OCI-LY1 (cell line): ENCODE results near the gene HSF2BP.

ENCODE experiments used
- H2AFZ ChIP-seq: fragments of 200-600 bp; sonication (generic), shearing (Covaris generic); 2 replicates; pipeline ENCODE4 v1.6.0; 2014; ENCODE audit warnings: antibody characterized with exemption, mild to moderate bottlenecking, low read length
- H3F3A ChIP-seq: fragments of 200-600 bp; sonication (generic), shearing (Covaris generic); 2 replicates; pipeline ENCODE4 v1.6.0; 2014; ENCODE audit warnings: mild to moderate bottlenecking, antibody characterized with exemption, low read length, moderate library complexity; ENCODE audit not compliant: insufficient read depth
- H3K27ac ChIP-seq: fragments of 200-600 bp; sonication (generic); 2 replicates; pipeline ENCODE4 v1.5.1; 2014; ENCODE audit warnings: low read length, mixed run types, mild to moderate bottlenecking, low read depth; ENCODE audit not compliant: poor library complexity, severe bottlenecking
- H3K27me3 ChIP-seq: fragments of 200-600 bp; sonication (generic); 2 replicates; pipeline ENCODE4 v1.6.0; 2014; ENCODE audit warnings: antibody characterized with exemption, mild to moderate bottlenecking, low read length, moderate library complexity; ENCODE audit not compliant: insufficient read depth
- H3K36me3 ChIP-seq: fragments of 200-600 bp; sonication (generic); 2 replicates; pipeline ENCODE4 v1.6.1; 2014; ENCODE audit warnings: mild to moderate bottlenecking, antibody characterized with exemption, low read length, moderate library complexity, mixed read lengths; ENCODE audit not compliant: insufficient read depth
- H3K4me1 ChIP-seq: fragments of 200-600 bp; sonication (generic); 2 replicates; pipeline ENCODE4 v1.5.1; 2014; ENCODE audit warnings: mild to moderate bottlenecking, low read length, moderate library complexity; ENCODE audit not compliant: insufficient read depth, severe bottlenecking
- H3K4me2 ChIP-seq: fragments of 200-600 bp; sonication (generic), shearing (Covaris generic); 2 replicates; pipeline ENCODE4 v1.6.1; 2014; ENCODE audit warnings: low read length
- H3K4me3 ChIP-seq: fragments of 200-600 bp; sonication (generic); 2 replicates; pipeline ENCODE4 v1.5.1; 2014; ENCODE audit warnings: low read length, low read depth, mild to moderate bottlenecking, mixed read lengths; ENCODE audit not compliant: poor library complexity, severe bottlenecking
- H3K79me2 ChIP-seq: fragments of 200-600 bp; shearing (Covaris generic); 2 replicates; pipeline ENCODE4 v1.6.1; 2016; ENCODE audit warnings: mixed run types, low read length, mixed read lengths; ENCODE audit not compliant: insufficient read depth
- H3K9ac ChIP-seq: fragments of 200-600 bp; sonication (generic), shearing (Covaris generic); 2 replicates; pipeline ENCODE4 v1.6.1; 2014; ENCODE audit warnings: mild to moderate bottlenecking, low read length, mixed read lengths
- H3K9me2 ChIP-seq: fragments of 200-600 bp; sonication (generic), shearing (Covaris generic); 2 replicates; pipeline ENCODE4 v1.6.1; 2014; ENCODE audit warnings: low read depth, mild to moderate bottlenecking, low read length, mixed read lengths
- H3K9me3 ChIP-seq: fragments of 200-600 bp; shearing (Covaris generic); 2 replicates; pipeline ENCODE4 v1.6.1; 2014; ENCODE audit warnings: low read length, mixed read lengths
- H4K20me1 ChIP-seq: fragments of 200-600 bp; sonication (generic), shearing (Covaris generic); 2 replicates; pipeline ENCODE4 v1.6.0; 2016; ENCODE audit warnings: mild to moderate bottlenecking, low read length; ENCODE audit not compliant: insufficient read depth
- EZH2 ChIP-seq: fragments of 200-600 bp; sonication (generic), shearing (Covaris generic); IDR thresholded peaks from 2 replicates; pipeline ENCODE4 v1.8.0; 2017; ENCODE audit warnings: borderline replicate concordance, mixed run types, mild to moderate bottlenecking, antibody characterized with exemption, low read length, moderate library complexity, mixed read lengths
- TF ChIP-seq, protein P1 (sequence below): fragments of 200-600 bp; sonication (generic), shearing (Covaris generic); IDR thresholded peaks from 2 replicates; pipeline ENCODE4 v1.5.1; 2017; ENCODE audit warnings: mild to moderate bottlenecking, antibody characterized with exemption, low read length, moderate library complexity, mixed read lengths

The HSF2BP gene

DNA sequence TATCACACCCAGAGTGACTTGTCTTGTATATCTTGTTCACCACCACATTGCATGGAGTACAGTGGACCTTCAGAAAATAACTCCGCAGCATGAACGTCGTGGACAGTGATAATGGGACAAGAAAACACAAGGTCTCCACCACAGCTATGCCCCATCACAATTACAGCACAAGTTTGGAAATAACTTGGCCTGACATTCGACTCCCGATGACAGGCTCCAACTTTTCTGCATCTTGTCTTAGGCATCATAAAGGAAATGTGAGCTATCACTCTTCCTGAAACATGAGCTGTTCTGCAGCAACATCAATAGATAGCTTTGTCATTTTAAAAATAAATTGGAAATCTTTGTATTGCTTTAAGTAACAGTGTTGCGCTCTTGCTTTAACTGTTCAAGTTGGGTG lies 3.0 kb upstream of the HSF2BP start:
- H3K4me2 ChIP-seq = no peak overlapping the region
- peaks cover 72% of the 10 kb centered on the region for H3K79me2 ChIP-seq
- H3K9ac ChIP-seq = no peak overlapping the region
- H3K36me3 ChIP-seq = peaks cover 62% of the 10 kb centered on the region
- H3K9me2 ChIP-seq = no peaks in the 10 kb centered on the region
- H3F3A ChIP-seq = no peaks in the 10 kb centered on the region
- H3K4me1 ChIP-seq = peaks cover 19% of the 10 kb centered on the region
- H3K9me3 ChIP-seq = no peaks in the 10 kb centered on the region
- H3K4me3 ChIP-seq = no peak overlapping the region
- no peak overlapping the region for H2AFZ ChIP-seq
- H3K27me3 ChIP-seq = no peaks in the 10 kb centered on the region
- no peak overlapping the region for H3K27ac ChIP-seq
- TF ChIP-seq, protein P1, sequence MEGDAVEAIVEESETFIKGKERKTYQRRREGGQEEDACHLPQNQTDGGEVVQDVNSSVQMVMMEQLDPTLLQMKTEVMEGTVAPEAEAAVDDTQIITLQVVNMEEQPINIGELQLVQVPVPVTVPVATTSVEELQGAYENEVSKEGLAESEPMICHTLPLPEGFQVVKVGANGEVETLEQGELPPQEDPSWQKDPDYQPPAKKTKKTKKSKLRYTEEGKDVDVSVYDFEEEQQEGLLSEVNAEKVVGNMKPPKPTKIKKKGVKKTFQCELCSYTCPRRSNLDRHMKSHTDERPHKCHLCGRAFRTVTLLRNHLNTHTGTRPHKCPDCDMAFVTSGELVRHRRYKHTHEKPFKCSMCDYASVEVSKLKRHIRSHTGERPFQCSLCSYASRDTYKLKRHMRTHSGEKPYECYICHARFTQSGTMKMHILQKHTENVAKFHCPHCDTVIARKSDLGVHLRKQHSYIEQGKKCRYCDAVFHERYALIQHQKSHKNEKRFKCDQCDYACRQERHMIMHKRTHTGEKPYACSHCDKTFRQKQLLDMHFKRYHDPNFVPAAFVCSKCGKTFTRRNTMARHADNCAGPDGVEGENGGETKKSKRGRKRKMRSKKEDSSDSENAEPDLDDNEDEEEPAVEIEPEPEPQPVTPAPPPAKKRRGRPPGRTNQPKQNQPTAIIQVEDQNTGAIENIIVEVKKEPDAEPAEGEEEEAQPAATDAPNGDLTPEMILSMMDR = no peak
- TF ChIP-seq EZH2 = no peak
- no peaks in the 10 kb centered on the region for H4K20me1 ChIP-seq

DNA sequence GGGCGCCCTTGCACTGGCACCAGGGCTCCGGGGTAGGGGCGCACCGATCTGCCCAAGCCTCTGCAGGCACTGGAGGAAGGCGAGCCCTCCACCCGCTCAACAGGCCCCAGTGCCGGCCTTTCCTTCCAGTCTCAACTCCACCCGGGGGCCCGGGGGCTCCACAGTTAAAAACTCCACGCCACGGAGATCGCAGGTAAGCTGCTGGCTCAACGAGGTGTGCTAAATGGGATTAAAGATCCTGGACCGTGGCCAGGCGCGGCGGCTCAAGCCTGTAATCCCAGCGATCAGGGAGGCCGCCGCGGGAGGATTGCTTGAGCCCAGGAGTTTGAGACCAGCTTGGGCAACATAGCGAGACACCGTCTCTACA lies 536 bp downstream of the HSF2BP start:
- no peaks in the 10 kb centered on the region for H4K20me1 ChIP-seq
- no peaks in the 10 kb centered on the region for H3K9me3 ChIP-seq
- TF ChIP-seq, protein P1 = no peak
- no peak for TF ChIP-seq EZH2
- H3K4me2 ChIP-seq = peak overlapping the region; percentile 72; the same call in 1 of the 2 replicates
- peaks cover 28% of the 10 kb centered on the region for H3K36me3 ChIP-seq
- no peak overlapping the region for H3K27ac ChIP-seq
- H3F3A ChIP-seq = no peaks in the 10 kb centered on the region
- H3K79me2 ChIP-seq = peaks cover 37% of the 10 kb centered on the region
- H3K4me3 ChIP-seq = peak overlapping the region; percentile 84
- no peaks in the 10 kb centered on the region for H3K27me3 ChIP-seq
- H3K9me2 ChIP-seq = no peaks in the 10 kb centered on the region
- peak overlapping the region; percentile 98; the same call in 1 of the 2 replicates for H3K9ac ChIP-seq
- no peak overlapping the region for H2AFZ ChIP-seq
- H3K4me1 ChIP-seq = peaks cover 19% of the 10 kb centered on the region

DNA sequence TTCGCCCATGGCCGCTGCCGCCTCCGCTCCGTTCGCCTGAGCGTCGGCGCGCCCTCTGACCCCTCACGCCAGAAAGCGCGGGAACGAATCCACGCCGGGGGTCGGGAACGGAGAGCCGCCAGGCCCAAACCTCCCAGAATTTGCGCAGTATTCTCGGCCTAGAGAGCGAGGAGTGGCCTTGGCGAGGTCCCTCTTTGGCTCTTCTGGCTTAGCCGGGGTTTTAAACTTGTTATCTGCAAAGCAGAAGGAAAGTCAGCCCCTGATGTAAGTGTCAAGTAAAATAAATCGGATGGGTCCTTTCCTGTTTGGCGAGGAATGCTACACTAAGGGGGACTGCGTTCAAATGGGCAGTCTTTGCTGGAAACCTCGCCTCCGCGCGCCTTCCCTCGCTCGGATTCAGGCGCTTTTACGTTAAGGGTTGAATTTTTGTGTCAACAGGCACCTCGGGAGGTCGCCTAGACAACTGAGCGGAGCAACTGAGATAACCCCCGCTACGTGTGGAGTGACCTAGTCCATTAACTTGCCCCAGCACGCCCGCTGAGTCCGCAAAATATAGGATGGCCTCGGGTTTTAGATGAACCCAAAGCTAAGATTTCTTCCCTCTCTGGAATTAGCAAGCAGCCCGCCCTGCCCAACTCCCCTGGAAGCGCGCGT lies 1.1 kb downstream of the HSF2BP start:
- H3K27ac ChIP-seq = no peak overlapping the region
- H3F3A ChIP-seq = no peaks in the 10 kb centered on the region
- H3K4me2 ChIP-seq = no peak overlapping the region
- TF ChIP-seq EZH2 = no peak
- TF ChIP-seq, protein P1 = no peak
- peaks cover 24% of the 10 kb centered on the region for H3K36me3 ChIP-seq
- H3K4me1 ChIP-seq = peaks cover 19% of the 10 kb centered on the region
- no peaks in the 10 kb centered on the region for H3K9me2 ChIP-seq
- H3K4me3 ChIP-seq = no peak overlapping the region
- H3K9ac ChIP-seq = no peak overlapping the region
- no peaks in the 10 kb centered on the region for H4K20me1 ChIP-seq
- no peaks in the 10 kb centered on the region for H3K9me3 ChIP-seq
- no peaks in the 10 kb centered on the region for H3K27me3 ChIP-seq
- H2AFZ ChIP-seq = no peak overlapping the region
- peaks cover 35% of the 10 kb centered on the region for H3K79me2 ChIP-seq
